HCT116 (cell line): ENCODE measurements around the gene LIN7B. TPM values are rescaled to one million over a fixed set of nuclear protein-coding genes. Genes with fewer than 3 reads are reported as not detected.

Source experiments
- ATAC-seq: fragments of 200-7000 bp; cut with Tn5 transposase; 2 replicates; pipeline ENCODE4 v1.9.1; 2020; ENCODE audit warnings: mild to moderate bottlenecking, moderate library complexity
- BruUV-seq: library from RNA; stranded (reverse); fragments of 400-500 nt; replicated peaks from 2 replicates; lab custom pipeline; 2021; lab: Mats Ljungman, UMichigan
- CTCF ChIA-PET: fragments of 300-600 bp; sonication (Branson Sonifier 250); formaldehyde crosslinking; loops from one replicate; lab custom pipeline; 2021; ENCODE audit warnings: antibody characterized with exemption; lab: Charles Lee
- POLR2A ChIA-PET: fragments of 300-600, 350-600 bp; sonication (Branson Sonifier 250); formaldehyde crosslinking; loops from one replicate; lab custom pipeline; 2021; ENCODE audit warnings: antibody characterized with exemption; lab: Charles Lee
- RAD21 ChIA-PET, 2 experiments: fragments of 300-600 bp; sonication (Branson Sonifier 250); formaldehyde crosslinking; loops; one replicate each; lab custom pipeline; 2023; ENCODE audit warnings: low total read pairs in 2 of 2; ENCODE audit not compliant: uncharacterized antibody in 2 of 2, unreplicated experiment in 2 of 2, low non-redundant PET in 1 of 2; lab: Charles Lee
- DNase-seq: peaks from one replicate; pipeline ENCODE4 v3.0.0-alpha.2; 2010; ENCODE audit warnings: low read depth, low spot score
- H2AFZ ChIP-seq: fragments of 200-600 bp; shearing (Covaris generic), sonication (generic); 2 replicates; pipeline ENCODE4 v1.6.1; 2017; ENCODE audit warnings: low read depth, mixed run types, mixed read lengths, antibody characterized with exemption, low read length; ENCODE audit not compliant: poor library complexity, severe bottlenecking
- H3K27ac ChIP-seq: 2 replicates; pipeline ENCODE4 v1.5.1; 2012; ENCODE audit warnings: low read depth, low read length
- H3K27me3 ChIP-seq: fragments of 200-600 bp; sonication (generic); 2 replicates; pipeline ENCODE4 v1.6.1; 2016; ENCODE audit warnings: mixed run types, low read length, mixed read lengths; ENCODE audit not compliant: insufficient read depth
- H3K36me3 ChIP-seq, 2 experiments: fragments of 200-500 bp in 1 of 2; fragments of 200-600 bp in 1 of 2; sonication (Bioruptor generic) in 1 of 2; sonication (generic) in 1 of 2; 2 replicates each; pipeline versions ENCODE4 v1.5.1 to v1.6.1; 2014 to 2016; ENCODE audit warnings: low read length in 2 of 2, inconsistent platforms in 1 of 2, mixed read lengths in 1 of 2, mixed run types in 1 of 2; ENCODE audit not compliant: insufficient read depth in 2 of 2, control insufficient read depth in 1 of 2
- H3K4me1 ChIP-seq, 2 experiments: fragments of 200-600 bp in 1 of 2; sonication (generic) in 1 of 2; 2 replicates each; pipeline versions ENCODE4 v1.5.1 to v1.6.1; 2012 to 2017; ENCODE audit warnings: low read length in 2 of 2, inconsistent platforms in 1 of 2, mild to moderate bottlenecking in 1 of 2, mixed read lengths in 1 of 2, mixed run types in 1 of 2, moderate library complexity in 1 of 2; ENCODE audit not compliant: insufficient read depth in 2 of 2, control insufficient read depth in 1 of 2
- H3K4me2 ChIP-seq: fragments of 200-600 bp; sonication (generic); 2 replicates; pipeline ENCODE4 v1.6.1; 2017; ENCODE audit warnings: mixed run types, low read length, mixed read lengths
- H3K4me3 ChIP-seq, 2 experiments: fragments of 200-600 bp in 1 of 2; sonication (generic) in 1 of 2; replicated peaks in 1 of 2; 2 replicates each; pipeline ENCODE4 v1.5.1; 2011 to 2016; ENCODE audit warnings: low read length in 2 of 2, control low read depth in 1 of 2, low read depth in 1 of 2, mild to moderate bottlenecking in 1 of 2, mixed read lengths in 1 of 2, mixed run types in 1 of 2
- H3K79me2 ChIP-seq: fragments of 200-600 bp; sonication (generic); 2 replicates; pipeline ENCODE4 v1.6.1; 2017; ENCODE audit warnings: mild to moderate bottlenecking, mixed run types, low read length, moderate library complexity, mixed read lengths; ENCODE audit not compliant: insufficient read depth
- H3K9ac ChIP-seq: fragments of 200-600 bp; sonication (generic); 2 replicates; pipeline ENCODE4 v1.6.1; 2016; ENCODE audit warnings: low read length, mixed read lengths
- H3K9me2 ChIP-seq: fragments of 200-600 bp; sonication (generic), shearing (Covaris generic); 2 replicates; pipeline ENCODE4 v1.6.1; 2017; ENCODE audit warnings: mixed run types, mild to moderate bottlenecking, moderate library complexity; ENCODE audit not compliant: insufficient read depth
- H3K9me3 ChIP-seq, 2 experiments: fragments of 200-500 bp in 1 of 2; fragments of 200-600 bp in 1 of 2; sonication (Bioruptor generic) in 1 of 2; sonication (generic) in 1 of 2; 2 replicates each; pipeline ENCODE4 v1.6.1; 2014 to 2017; ENCODE audit warnings: low read length in 2 of 2, mixed read lengths in 2 of 2, inconsistent platforms in 1 of 2, low read depth in 1 of 2, mild to moderate bottlenecking in 1 of 2, mixed run types in 1 of 2, moderate library complexity in 1 of 2; ENCODE audit not compliant: control insufficient read depth in 1 of 2, insufficient read depth in 1 of 2
- H4K20me1 ChIP-seq: fragments of 200-600 bp; sonication (generic), shearing (Covaris generic); 2 replicates; pipeline ENCODE4 v1.6.1; 2017; ENCODE audit warnings: mixed run types, mild to moderate bottlenecking, moderate library complexity; ENCODE audit not compliant: insufficient read depth
- CBX3 ChIP-seq: IDR thresholded peaks from 2 replicates; pipeline ENCODE4 v1.6.1; 2012; ENCODE audit warnings: low read depth
- CEBPB ChIP-seq: IDR thresholded peaks from 2 replicates; pipeline ENCODE4 v1.6.1; 2012; ENCODE audit warnings: low read depth
- EGR1 ChIP-seq: IDR thresholded peaks from 2 replicates; pipeline ENCODE4 v1.6.1; 2012; ENCODE audit warnings: low read depth
- EZH2phosphoT487 ChIP-seq: fragments of 200-600 bp; IDR thresholded peaks from 2 replicates; pipeline ENCODE4 v1.6.1; 2018; ENCODE audit warnings: antibody characterized with exemption, borderline replicate concordance
- POLR2A ChIP-seq: IDR thresholded peaks from 2 replicates; pipeline ENCODE4 v1.7.0; 2011; ENCODE audit warnings: borderline replicate concordance; ENCODE audit not compliant: insufficient read depth, insufficient read length; ENCODE audit errors: extremely low read depth
- POLR2AphosphoS5 ChIP-seq: IDR thresholded peaks from 2 replicates; pipeline ENCODE4 v1.6.1; 2011; ENCODE audit warnings: mild to moderate bottlenecking, low read depth, low read length, moderate library complexity
- RAD21 ChIP-seq: IDR thresholded peaks from 2 replicates; pipeline ENCODE4 v1.6.1; 2012; ENCODE audit warnings: low read depth, mild to moderate bottlenecking
- SRF ChIP-seq: IDR thresholded peaks from 2 replicates; pipeline ENCODE4 v1.6.1; 2012; ENCODE audit warnings: low read depth
- YY1 ChIP-seq: IDR thresholded peaks from 2 replicates; pipeline ENCODE4 v1.6.1; 2011; ENCODE audit warnings: low read length, low read depth, moderate library complexity, mild to moderate bottlenecking; ENCODE audit not compliant: insufficient replicate concordance; ENCODE audit errors: extremely low read depth
- ZFX ChIP-seq: fragments of 450-650 bp; IDR thresholded peaks from 2 replicates; pipeline ENCODE4 v1.6.1; 2017
- ZNF274 ChIP-seq: fragments of 200-500 bp; sonication (Bioruptor generic); IDR thresholded peaks from 2 replicates; pipeline ENCODE4 v1.6.1; 2014; ENCODE audit warnings: mild to moderate bottlenecking, low read depth, low read length, inconsistent platforms
- intact Hi-C: fragments of 100-400 bp; cut with micrococcal nuclease; formaldehyde crosslinking; loops from 2 replicates; pipeline ENCODE4 v1.10.0; 2022
- total RNA-seq: library from RNA; stranded (reverse); gene quantifications from one replicate; pipeline ENCODE4 v1.2.1, GENCODE V29; 2021; ENCODE audit not compliant: unreplicated experiment

The LIN7B gene
- total RNA-seq, 1 experiment from 2014 or later: 7.2 TPM

DNA sequence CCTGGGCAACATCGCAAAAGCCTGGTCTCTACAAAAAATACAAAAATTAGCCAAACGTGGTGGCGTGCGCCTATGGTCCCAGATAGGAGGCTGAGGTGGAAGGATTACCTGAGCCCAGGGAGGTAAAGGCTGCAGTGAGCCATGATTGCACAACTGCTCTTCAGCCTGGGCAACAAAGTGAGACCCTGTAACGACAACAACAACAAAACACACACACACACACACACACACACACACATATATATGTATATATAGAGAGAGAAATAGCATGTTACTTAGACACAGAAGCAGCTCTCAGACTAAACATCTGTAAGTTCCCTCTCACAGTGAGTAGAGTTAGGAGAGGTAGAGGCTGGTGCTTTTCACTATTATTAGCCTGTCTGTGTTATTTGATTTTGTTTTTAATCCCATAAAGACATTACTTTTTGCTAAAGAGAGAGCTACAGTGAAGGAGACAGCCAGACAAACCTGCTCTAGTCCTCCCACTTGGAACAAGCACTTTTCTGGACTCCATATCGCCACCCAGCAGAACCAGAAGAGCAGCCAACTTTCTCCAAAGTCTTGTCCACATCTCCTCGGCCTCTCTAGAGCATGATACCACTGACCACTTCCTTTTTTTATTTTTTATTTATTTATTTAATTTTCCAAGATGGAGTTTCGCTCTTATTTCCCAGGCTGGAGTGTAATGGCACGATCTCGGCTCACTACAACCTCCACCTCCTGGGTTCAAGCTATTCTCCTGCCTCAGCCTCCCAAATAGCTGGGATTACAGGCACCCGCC, 2.8 kb upstream of the LIN7B start:
- CTCF ChIA-PET: interaction anchor here (0.7 kb wide), 1 partner anchor 87 kb away, joined by 3 read pairs; no protein-coding TSS in a partner anchor
- Histone ChIP-seq H3K9ac (no peak overlapping the region), H3K9me2 (no peaks in the 10 kb centered on the region), H3K4me2 (no peak overlapping the region), H3K27ac (no peak overlapping the region; the same call in 1 of the 2 replicates), H3K27me3 (no peaks in the 10 kb centered on the region), H2AFZ (no peak overlapping the region), H3K79me2 (peaks cover 9% of the 10 kb centered on the region; the same call in 1 of the 2 replicates), H3K4me1 (peaks cover 10 to 25% of the 10 kb centered on the region in 2 experiments; a peak in 3 of 4 replicates), H3K9me3 (no peaks in the 10 kb centered on the region), H3K36me3 (peaks cover 24 to 26% of the 10 kb centered on the region in 2 experiments), H3K4me3 (no peak overlapping the region), H4K20me1 (no peaks in the 10 kb centered on the region)
- TF ChIP-seq CBX3 (no peak), ZNF274 (no peak), EZH2phosphoT487 (no peak), POLR2A (no peak), EGR1 (no peak)
- DNase-seq: no peak
- POLR2A ChIA-PET: no interaction called here
- ATAC-seq: no peak
- RAD21 ChIA-PET: no interaction called here
- intact Hi-C loops: no loop called here
- BruUV-seq: no TSS peak

GRCh38 chr19:49114630-49115363, 627 bp downstream of the LIN7B start:
- no peak overlapping the region for H2AFZ ChIP-seq
- ATAC-seq (no peak), DNase-seq (no peak)
- H3K36me3 ChIP-seq: no peaks in the 10 kb centered on the region
- H3K4me2 ChIP-seq: peak overlapping the region; percentile 89
- peaks cover 19 to 44% of the 10 kb centered on the region in 2 experiments for H3K4me1 ChIP-seq
- ChIA-PET CTCF (interaction anchor here (0.7 to 2.7 kb wide), 9 partner anchors 8 to 121 kb away, joined by 4 to 28 read pairs (median 6); partner anchors contain the start of genes GYS1 and RUVBL2), POLR2A (interaction anchor here (1.8 to 2.4 kb wide), 2 partner anchors 14 to 35 kb away, joined by 8 to 9 read pairs; no protein-coding TSS in a partner anchor), RAD21 (interaction anchor here in 1 of 2 experiments (1.1 kb wide), 1 partner anchor 17 kb away, joined by 3 read pairs; no protein-coding TSS in a partner anchor)
- no peaks in the 10 kb centered on the region for H4K20me1 ChIP-seq
- peak overlapping the region; percentile 69 for H3K9ac ChIP-seq
- H3K9me2 ChIP-seq: no peaks in the 10 kb centered on the region
- peak overlapping the region; percentile 62 to 75 for H3K4me3 ChIP-seq
- H3K79me2 ChIP-seq: no peaks in the 10 kb centered on the region
- peak; percentile 61 for TF ChIP-seq EGR1
- TF ChIP-seq CBX3: no peak
- TF ChIP-seq SRF: no peak
- no peak for TF ChIP-seq POLR2AphosphoS5
- TF ChIP-seq ZFX: 0 out of 2 replicates have a peak, but pooled peaks have one; percentile 24
- no peak for TF ChIP-seq YY1
- no peak for TF ChIP-seq RAD21
- TF ChIP-seq CEBPB: no peak
- BruUV-seq: no TSS peak
- intact Hi-C loops: no loop called here
- H3K9me3 ChIP-seq: no peaks in the 10 kb centered on the region
- H3K27ac ChIP-seq: peak overlapping the region; percentile 60
- no peaks in the 10 kb centered on the region for H3K27me3 ChIP-seq
